GM23248 (cell line): ENCODE results near the gene ZNF503.

Source experiments
- EZH2 ChIP-seq: fragments of 200-600 bp; sonication (generic); IDR thresholded peaks from 2 replicates; pipeline ENCODE4 v1.6.1; 2018; ENCODE audit warnings: antibody characterized with exemption, mild to moderate bottlenecking; ENCODE audit not compliant: insufficient read depth, poor library complexity, severe bottlenecking
- EZH2phosphoT487 ChIP-seq: fragments of 200-600 bp; sonication (generic); IDR thresholded peaks from 2 replicates; pipeline ENCODE4 v1.6.1; 2018; ENCODE audit warnings: antibody characterized with exemption, moderate library complexity, mild to moderate bottlenecking, low read depth; ENCODE audit not compliant: insufficient read depth

DNA sequence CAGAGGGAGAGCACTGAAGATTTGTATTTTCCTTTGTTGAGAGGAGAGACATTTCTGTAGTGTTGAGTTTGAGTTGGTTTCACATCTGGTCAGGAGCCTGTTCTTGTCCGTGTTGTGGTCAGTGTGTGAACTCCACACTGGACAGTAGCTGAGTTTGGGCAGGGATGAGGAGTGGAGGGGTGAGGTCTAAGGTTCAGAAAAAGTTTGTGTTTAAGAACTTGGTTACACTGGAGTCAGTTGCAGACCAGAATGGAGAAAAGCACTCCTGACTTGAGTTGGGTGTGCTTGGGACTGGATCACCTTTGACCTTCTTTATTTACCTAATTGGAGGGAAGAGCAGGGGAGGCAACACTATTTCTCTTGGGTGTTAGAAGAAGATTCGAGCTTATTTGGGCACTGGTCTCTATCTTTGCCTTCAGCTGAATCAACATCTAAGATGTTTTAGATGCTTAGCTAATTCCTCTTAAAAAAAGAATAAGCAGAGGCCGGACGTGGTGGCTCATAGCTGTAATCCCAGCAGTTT lies 38.8 kb upstream of the ZNF503 start:
- no peak for TF ChIP-seq EZH2
- no peak for TF ChIP-seq EZH2phosphoT487
